Suprapubic skin (tissue), 4 donors: ENCODE data around the gene CD160. TPM values are rescaled to one million over a fixed set of nuclear protein-coding genes. Genes with fewer than 3 reads are reported as not detected.

ENCODE experiments used
- DNase-seq, 2 donors: peaks; one replicate each; pipeline ENCODE4 v3.0.0-alpha.2; 2019; ENCODE audit warnings: low spot score in 2 of 2
- H3K27ac ChIP-seq: fragments of 200-600 bp; sonication (generic); one replicate; pipeline ENCODE4 v1.5.1; 2019
- H3K27me3 ChIP-seq: fragments of 200-600 bp; sonication (generic); one replicate; pipeline ENCODE4 v1.5.1; 2019
- H3K36me3 ChIP-seq: fragments of 200-600 bp; sonication (generic); one replicate; pipeline ENCODE4 v1.5.1; 2019
- H3K4me1 ChIP-seq: fragments of 200-600 bp; sonication (generic); one replicate; pipeline ENCODE4 v1.5.1; 2019
- H3K4me3 ChIP-seq: fragments of 200-600 bp; sonication (generic); one replicate; pipeline ENCODE4 v1.5.1; 2019; ENCODE audit warnings: mild to moderate bottlenecking
- H3K9me3 ChIP-seq: fragments of 200-600 bp; sonication (generic); one replicate; pipeline ENCODE4 v1.5.1; 2019
- CTCF ChIP-seq, 2 donors: fragments of 200-600 bp in 1 of 2; fragments of 450-650 bp in 1 of 2; sonication (generic) in 1 of 2; IDR thresholded peaks; one replicate each; pipeline ENCODE4 v1.5.1; 2016 to 2019; ENCODE audit warnings: antibody characterized with exemption in 2 of 2, mild to moderate bottlenecking in 1 of 2, moderate library complexity in 1 of 2
- EP300 ChIP-seq: sonication (generic); formaldehyde crosslinking; IDR thresholded peaks from one replicate; pipeline ENCODE4 v1.6.1; 2017; ENCODE audit warnings: antibody characterized with exemption
- POLR2A ChIP-seq, 2 donors: fragments of 450-650 bp; IDR thresholded peaks; one replicate each; pipeline ENCODE4 v1.6.1; 2017; ENCODE audit warnings: antibody characterized with exemption in 2 of 2, mild to moderate bottlenecking in 2 of 2, moderate library complexity in 2 of 2
- POLR2AphosphoS5 ChIP-seq, 3 donors: sonication (generic); formaldehyde crosslinking; IDR thresholded peaks; one replicate each; pipeline ENCODE4 v1.6.1; 2017; ENCODE audit warnings: antibody characterized with exemption in 3 of 3
- WGBS: methylation state at CpG from one replicate; pipeline ENCODE4 v1.1.5; 2018; 5-methylcytosine and 5-hydroxymethylcytosine counted together
- total RNA-seq, 4 donors: library from RNA; depleted of rRNA; stranded (reverse); fragments of >200 nt; gene quantifications; one replicate each; pipeline ENCODE4 v1.1.0, GENCODE V29; 2016

The CD160 gene
- total RNA-seq, 4 donors from 2014 or later = not detected

GRCh38 chr1:145696630-145696960 is 22.7 kb upstream of the CD160 start:
- TF ChIP-seq EP300 (no peak), POLR2AphosphoS5 (IDR thresholded peaks at IDR 0.05) (no peak), POLR2A (IDR thresholded peaks at IDR 0.05) (no peak), CTCF (IDR thresholded peaks at IDR 0.05) (no peak)
- H3K4me3 ChIP-seq = no peak overlapping the region
- H3K27ac ChIP-seq = no peak overlapping the region
- 82% methylated on average over 3 of the region's 3 CpGs for WGBS
- DNase-seq = no peak
- no peaks in the 10 kb centered on the region for H3K36me3 ChIP-seq
- no peaks in the 10 kb centered on the region for H3K4me1 ChIP-seq
- peaks cover 3% of the 10 kb centered on the region for H3K27me3 ChIP-seq
- H3K9me3 ChIP-seq = no peaks in the 10 kb centered on the region

GRCh38 chr1:145701306-145701862 is 17.9 kb upstream of the CD160 start:
- DNase-seq = no peak

GRCh38 chr1:145702052-145702451 is 17.2 kb upstream of the CD160 start:
- Histone ChIP-seq H3K4me3 (no peak overlapping the region), H3K4me1 (no peaks in the 10 kb centered on the region), H3K27ac (no peak overlapping the region), H3K27me3 (no peaks in the 10 kb centered on the region), H3K9me3 (no peaks in the 10 kb centered on the region), H3K36me3 (no peaks in the 10 kb centered on the region)
- WGBS = 80% methylated on average over 2 of the region's 2 CpGs
- DNase-seq = no peak
- no peak for TF ChIP-seq POLR2AphosphoS5 (IDR thresholded peaks at IDR 0.05)
- no peak for TF ChIP-seq CTCF (IDR thresholded peaks at IDR 0.05)
- TF ChIP-seq EP300 = no peak
- TF ChIP-seq POLR2A (IDR thresholded peaks at IDR 0.05) = no peak

More at GRCh38 chr1:145701306-145701862, 17.9 kb upstream of the CD160 start:
- Histone ChIP-seq H3K9me3 (no peaks in the 10 kb centered on the region), H3K4me1 (no peaks in the 10 kb centered on the region), H3K27ac (no peak overlapping the region), H3K36me3 (no peaks in the 10 kb centered on the region), H3K4me3 (no peak overlapping the region), H3K27me3 (peaks cover 3% of the 10 kb centered on the region)
- TF ChIP-seq POLR2AphosphoS5 (IDR thresholded peaks at IDR 0.05) = no peak
- TF ChIP-seq CTCF (IDR thresholded peaks at IDR 0.05) = no peak
- TF ChIP-seq EP300 = no peak
- no peak for TF ChIP-seq POLR2A (IDR thresholded peaks at IDR 0.05)
- WGBS = 77% methylated on average over 2 of the region's 2 CpGs

GRCh38 chr1:145702826-145703225 is 16.5 kb upstream of the CD160 start:
- H3K27me3 ChIP-seq = no peaks in the 10 kb centered on the region
- 89% methylated on average over 7 of the region's 7 CpGs for WGBS
- no peak overlapping the region for H3K27ac ChIP-seq
- TF ChIP-seq POLR2A (IDR thresholded peaks at IDR 0.05) (no peak), EP300 (no peak), POLR2AphosphoS5 (IDR thresholded peaks at IDR 0.05) (no peak), CTCF (IDR thresholded peaks at IDR 0.05) (no peak)
- H3K9me3 ChIP-seq = no peaks in the 10 kb centered on the region
- no peaks in the 10 kb centered on the region for H3K36me3 ChIP-seq
- no peaks in the 10 kb centered on the region for H3K4me1 ChIP-seq
- H3K4me3 ChIP-seq = no peak overlapping the region
- no peak for DNase-seq

GRCh38 chr1:145705622-145706021 is 13.7 kb upstream of the CD160 start:
- H3K27me3 ChIP-seq = no peaks in the 10 kb centered on the region
- 90% methylated on average over 7 of the region's 7 CpGs for WGBS
- TF ChIP-seq POLR2A (IDR thresholded peaks at IDR 0.05) = no peak
- no peaks in the 10 kb centered on the region for H3K36me3 ChIP-seq
- no peak for DNase-seq
- H3K27ac ChIP-seq = no peak overlapping the region
- no peaks in the 10 kb centered on the region for H3K9me3 ChIP-seq
- H3K4me3 ChIP-seq = no peak overlapping the region
- H3K4me1 ChIP-seq = no peaks in the 10 kb centered on the region

- Histone ChIP-seq H3K4me1 (no peaks in the 10 kb centered on the region), H3K27ac (no peak overlapping the region), H3K36me3 (no peaks in the 10 kb centered on the region), H3K4me3 (no peak overlapping the region), H3K27me3 (no peaks in the 10 kb centered on the region), H3K9me3 (no peaks in the 10 kb centered on the region)
- DNase-seq = no peak
- 56% methylated on average over 2 of the region's 2 CpGs for WGBS
- TF ChIP-seq POLR2A (IDR thresholded peaks at IDR 0.05) (no peak), EP300 (no peak), POLR2AphosphoS5 (IDR thresholded peaks at IDR 0.05) (no peak), CTCF (IDR thresholded peaks at IDR 0.05) (no peak)
These were observed 13.1 kb upstream of the CD160 start for GRCh38 chr1:145706086-145706664.
